GM12864 (cell line): Measurements from ENCODE around the gene SLC3A2.

Experiments used
- DNase-seq: peaks from one replicate; pipeline ENCODE4 v3.0.0-alpha.2; 2011; ENCODE audit warnings: low read depth
- H3K4me3 ChIP-seq: 2 replicates; pipeline ENCODE4 v1.5.1; 2011; ENCODE audit warnings: mild to moderate bottlenecking, low read depth, low read length, control low read depth
- CTCF ChIP-seq: IDR thresholded peaks from 2 replicates; pipeline ENCODE4 v1.5.1; 2011; ENCODE audit warnings: low read depth, mild to moderate bottlenecking, moderate library complexity, low read length, control low read depth, inconsistent platforms; ENCODE audit errors: missing control alignments

Gene SLC3A2

DNA sequence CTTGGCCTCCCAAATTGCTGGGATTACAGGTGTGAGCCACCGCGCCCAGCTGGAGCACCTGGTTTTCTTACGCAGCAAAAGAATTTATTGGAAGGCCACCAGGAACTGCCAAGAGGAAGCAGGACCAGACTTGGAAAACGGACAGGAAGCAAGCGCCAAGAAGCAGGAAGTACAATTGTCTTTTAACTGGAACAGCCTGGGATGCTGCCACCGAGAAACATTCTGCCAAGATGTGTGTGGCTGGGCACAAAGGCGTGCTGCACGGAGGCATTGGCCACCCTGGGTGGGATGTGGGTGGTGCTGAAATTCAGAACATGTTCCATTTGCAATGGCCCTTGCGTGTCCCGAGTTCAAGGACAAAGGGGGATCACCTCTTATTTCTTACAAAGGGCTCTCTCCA lies 15.4 kb downstream of the SLC3A2 start:
- DNase-seq = no peak
- no peak for TF ChIP-seq CTCF

GRCh38 chr11:62897311-62897710 lies 16.6 kb downstream of the SLC3A2 start:
- no peak for TF ChIP-seq CTCF
- no peak for DNase-seq
- no peak overlapping the region for H3K4me3 ChIP-seq

More for the DNA sequence above, 15.4 kb downstream of the SLC3A2 start:
- H3K4me3 ChIP-seq = no peak overlapping the region

- no peak overlapping the region for H3K4me3 ChIP-seq
- DNase-seq = no peak
- TF ChIP-seq CTCF = no peak
Measured at GRCh38 chr11:62898027-62898426, 17.3 kb downstream of the SLC3A2 start.

DNA sequence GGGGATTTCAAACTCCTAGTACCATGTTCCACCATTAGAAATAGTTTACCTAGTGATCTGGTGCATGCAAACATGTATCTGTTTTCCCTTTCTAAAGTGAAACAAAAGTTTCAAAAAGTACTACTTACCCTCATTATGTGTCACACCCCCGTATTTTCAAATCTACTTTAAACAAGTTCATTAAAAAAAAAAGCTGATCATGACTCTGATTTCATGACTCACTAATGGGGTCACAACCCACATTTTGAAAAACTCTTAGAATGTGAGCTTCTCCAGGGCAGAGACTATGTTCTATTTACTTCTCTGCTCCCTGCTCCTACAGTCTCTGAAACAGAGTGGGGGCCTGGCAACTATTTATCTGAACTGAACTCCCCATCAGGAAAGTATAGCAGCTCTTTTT lies 22.2 kb downstream of the SLC3A2 start:
- TF ChIP-seq CTCF = no peak

GRCh38 chr11:62905296-62905695 lies 24.6 kb downstream of the SLC3A2 start:
- no peak for DNase-seq
- no peak for TF ChIP-seq CTCF
- no peak overlapping the region for H3K4me3 ChIP-seq

More for the DNA sequence above, 22.2 kb downstream of the SLC3A2 start:
- H3K4me3 ChIP-seq = no peak overlapping the region
- DNase-seq = no peak

- peak; percentile 46 for DNase-seq
- no peak overlapping the region for H3K4me3 ChIP-seq
- peak; percentile 99 for TF ChIP-seq CTCF
Measured at GRCh38 chr11:62905927-62906531, 25.3 kb downstream of the SLC3A2 start.

DNA sequence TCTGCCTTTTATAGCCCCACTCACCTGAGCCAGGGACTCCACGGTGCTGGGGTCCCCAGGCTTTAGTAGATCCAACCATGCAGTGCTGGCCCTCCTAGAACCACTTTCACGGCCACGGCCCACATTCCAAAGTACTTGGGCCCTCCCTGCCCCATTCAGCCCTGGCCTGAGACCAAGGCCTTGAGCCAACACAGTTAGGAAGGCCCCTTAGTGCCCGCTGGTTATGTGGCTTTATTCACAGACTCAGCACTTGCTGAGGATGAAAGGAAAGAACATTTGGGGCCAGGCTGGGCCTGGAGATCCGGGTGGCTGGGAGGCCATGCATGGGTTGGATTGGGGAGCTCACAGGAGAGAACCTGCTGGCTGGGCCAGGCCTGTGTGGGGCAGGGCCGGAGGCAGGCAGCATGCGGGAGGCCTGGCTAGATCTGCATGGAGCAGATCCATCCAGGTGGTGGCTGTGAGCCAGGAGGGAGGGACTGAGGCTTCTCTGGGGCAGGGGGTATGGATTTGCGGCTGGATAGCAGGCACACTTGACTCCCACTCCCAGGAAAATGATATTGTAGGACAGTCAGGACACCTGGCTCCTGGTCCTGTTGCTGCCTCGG lies 27.9 kb downstream of the SLC3A2 start:
- DNase-seq = no peak
- no peak overlapping the region for H3K4me3 ChIP-seq
- no peak for TF ChIP-seq CTCF
